ENCODE data around the gene TRAF3. TPM values are rescaled to one million over a fixed set of nuclear protein-coding genes. Genes with fewer than 3 reads are reported as not detected.

Gene TRAF3
- total and polyA plus RNA-seq, 4 donors: 19.8 to 46.3 (median 41.9) TPM

DNA sequence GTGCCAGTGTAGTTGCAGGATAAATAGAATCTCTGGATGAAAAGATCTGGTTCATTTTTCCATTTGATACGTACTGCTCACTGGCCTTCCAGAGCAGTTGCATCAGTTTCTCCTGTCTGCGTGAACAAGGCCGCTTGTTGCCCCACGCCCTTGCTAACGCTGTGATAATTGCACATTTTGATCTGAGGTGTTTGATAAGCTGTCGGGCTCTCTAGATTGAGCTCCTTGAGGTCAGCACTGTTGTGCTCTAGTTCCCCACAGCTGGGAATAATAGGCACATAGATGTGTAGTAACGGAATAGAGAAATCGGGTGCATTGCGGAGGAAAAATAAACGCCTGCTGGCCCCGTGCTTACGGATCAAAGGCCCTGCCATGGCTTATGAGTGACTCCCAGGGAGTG lies 42.8 kb upstream of the TRAF3 start:
- H3K27ac ChIP-seq (ENCODE audit: low read depth, low read length): no peak overlapping the region
- H3K27me3 ChIP-seq (ENCODE audit: control insufficient read depth, insufficient read depth, low read length): no peaks in the 10 kb centered on the region
- peaks cover 8% of the 10 kb centered on the region for H3K4me1 ChIP-seq (ENCODE audit: control insufficient read depth, insufficient read depth, low read length)
- no peaks in the 10 kb centered on the region for H3K9me3 ChIP-seq (ENCODE audit: control insufficient read depth, insufficient read depth, low read length)
- no peak overlapping the region for H3K4me3 ChIP-seq (ENCODE audit: low read depth, low read length)
- peaks cover 32% of the 10 kb centered on the region for H3K36me3 ChIP-seq (ENCODE audit: control insufficient read depth, insufficient read depth, low read length)
- no peak for DNase-seq (ENCODE audit: low read depth in 4 of 6, low spot score in 6 of 6)
- 86% methylated on average over 12 of the region's 12 CpGs for WGBS (ENCODE audit: insufficient coverage)

DNA sequence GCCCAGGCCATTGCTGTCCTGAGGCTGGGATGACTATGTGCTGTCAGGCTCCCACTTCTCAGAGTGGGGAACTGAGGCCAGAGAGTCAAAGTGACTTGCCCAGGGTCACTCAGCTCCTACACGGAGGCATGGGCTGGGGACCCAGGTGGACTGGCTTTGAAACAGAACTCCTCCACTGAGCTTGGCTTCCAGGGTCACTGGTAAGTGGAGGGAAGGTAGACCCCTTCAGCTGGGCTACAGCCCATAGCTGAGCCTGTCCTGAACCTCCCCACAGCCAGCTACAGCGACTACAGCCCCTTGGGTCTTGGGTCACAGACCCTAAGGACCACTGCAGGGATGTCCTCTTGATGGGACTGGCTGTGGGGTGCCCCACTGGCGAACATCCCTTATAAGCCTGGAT lies 40.3 kb upstream of the TRAF3 start:
- 100% methylated on average over 2 of the region's 3 CpGs for WGBS (ENCODE audit: insufficient coverage)
- Histone ChIP-seq H3K9me3 (ENCODE audit: control insufficient read depth, insufficient read depth, low read length) (peaks cover 2% of the 10 kb centered on the region), H3K27ac (ENCODE audit: low read depth, low read length) (no peak overlapping the region), H3K27me3 (ENCODE audit: control insufficient read depth, insufficient read depth, low read length) (no peaks in the 10 kb centered on the region), H3K4me3 (ENCODE audit: low read depth, low read length) (no peak overlapping the region), H3K36me3 (ENCODE audit: control insufficient read depth, insufficient read depth, low read length) (peaks cover 25% of the 10 kb centered on the region), H3K4me1 (ENCODE audit: control insufficient read depth, insufficient read depth, low read length) (peaks cover 4% of the 10 kb centered on the region)
- no peak for DNase-seq (ENCODE audit: low read depth in 4 of 6, low spot score in 6 of 6)

DNA sequence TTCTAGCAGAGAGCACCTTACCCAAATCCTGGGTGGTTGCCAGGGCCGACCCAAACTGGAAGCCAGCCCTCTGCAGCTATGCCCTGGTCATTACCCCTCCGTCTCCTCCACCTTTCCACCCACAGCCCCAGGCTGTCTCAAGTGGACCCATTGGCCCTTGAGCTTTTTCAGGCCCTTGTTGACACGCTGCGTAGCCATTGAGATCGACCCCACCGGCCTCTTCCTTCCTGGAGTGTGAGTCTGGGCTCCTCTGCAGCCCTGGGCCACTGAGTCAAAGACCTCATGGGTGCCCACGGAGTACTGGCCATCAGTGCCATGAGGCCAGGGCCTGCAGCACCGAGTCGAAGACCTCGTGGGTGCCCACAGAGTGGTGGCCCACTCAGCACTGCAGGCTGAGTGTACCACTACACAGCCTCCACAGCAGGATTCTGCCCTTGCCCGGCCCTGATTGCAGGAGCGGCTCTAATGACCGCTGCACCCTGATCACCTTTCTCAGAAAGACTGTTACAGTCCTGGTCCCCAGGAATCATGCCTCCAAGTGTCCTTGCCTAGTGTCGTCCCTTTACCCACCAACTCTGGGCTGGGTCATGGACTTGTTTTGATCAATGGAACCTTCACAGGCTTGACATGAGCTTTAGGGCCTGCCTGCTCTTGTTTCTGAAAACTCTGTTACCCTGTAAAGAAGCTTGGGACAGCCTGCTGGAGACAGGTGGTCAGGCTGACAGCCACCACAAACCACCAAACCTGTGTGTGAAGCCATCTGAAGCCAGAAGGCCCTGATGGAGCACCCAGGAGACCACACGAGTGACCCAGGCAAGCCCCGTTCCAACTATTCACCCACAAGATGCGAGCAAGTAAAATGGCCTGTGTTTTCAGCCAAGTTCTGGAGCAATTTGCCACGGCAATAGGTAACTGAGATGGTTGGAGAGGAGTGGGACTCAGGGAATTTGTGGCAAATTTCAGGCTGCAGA lies 39.6 kb upstream of the TRAF3 start:
- DNase-seq (ENCODE audit: low read depth in 4 of 6, low spot score in 6 of 6): no peak
- H3K4me3 ChIP-seq (ENCODE audit: low read depth, low read length): no peak overlapping the region
- no peaks in the 10 kb centered on the region for H3K27me3 ChIP-seq (ENCODE audit: control insufficient read depth, insufficient read depth, low read length)
- no peaks in the 10 kb centered on the region for H3K4me1 ChIP-seq (ENCODE audit: control insufficient read depth, insufficient read depth, low read length)
- no peak overlapping the region for H3K27ac ChIP-seq (ENCODE audit: low read depth, low read length)
- peaks cover 3% of the 10 kb centered on the region for H3K9me3 ChIP-seq (ENCODE audit: control insufficient read depth, insufficient read depth, low read length)
- WGBS (ENCODE audit: insufficient coverage): 95% methylated on average over 17 of the region's 18 CpGs
- peaks cover 20% of the 10 kb centered on the region for H3K36me3 ChIP-seq (ENCODE audit: control insufficient read depth, insufficient read depth, low read length)

DNA sequence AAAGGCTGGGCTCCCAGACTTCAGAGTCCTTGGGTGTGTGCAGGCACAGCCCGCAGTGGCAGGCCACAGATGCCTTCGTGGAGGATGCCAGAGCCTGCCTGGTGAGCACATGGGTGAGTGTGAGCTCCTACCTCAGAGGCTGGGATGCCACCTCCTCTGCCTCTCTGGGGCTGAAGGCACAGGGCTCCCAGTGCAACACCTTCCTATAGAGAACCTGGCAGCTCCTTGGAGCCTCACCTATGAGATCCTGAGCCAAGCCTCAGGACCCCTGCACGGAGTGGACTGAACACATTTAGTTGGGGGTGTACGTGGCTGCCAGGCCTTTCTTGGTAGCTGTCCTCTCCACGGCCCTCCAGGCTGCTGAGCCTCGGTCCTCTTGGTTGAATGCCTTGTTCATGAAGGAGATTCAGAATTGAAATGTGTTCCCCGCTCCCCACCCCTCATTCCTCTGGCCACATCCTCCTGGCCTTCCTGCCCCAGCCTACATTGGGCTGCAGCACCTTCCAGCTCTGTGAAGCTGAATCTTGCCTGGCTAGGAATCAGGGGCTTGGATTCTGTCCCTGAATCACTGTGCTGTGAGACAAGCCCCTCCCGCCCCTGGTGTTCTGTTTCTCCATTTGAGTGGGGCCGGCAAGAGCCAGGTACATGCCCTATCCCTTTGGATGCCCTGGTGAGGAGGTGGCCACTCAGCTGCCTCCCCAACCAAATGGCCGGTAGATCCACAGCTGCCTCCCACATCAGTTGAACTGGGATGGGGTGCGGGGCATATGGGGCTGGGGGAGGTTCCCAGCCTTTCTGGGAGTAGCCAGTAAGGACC lies 38.7 kb upstream of the TRAF3 start:
- peaks cover 12% of the 10 kb centered on the region for H3K36me3 ChIP-seq (ENCODE audit: control insufficient read depth, insufficient read depth, low read length)
- WGBS (ENCODE audit: insufficient coverage): 94% methylated on average over 9 of the region's 11 CpGs
- no peak overlapping the region for H3K27ac ChIP-seq (ENCODE audit: low read depth, low read length)
- no peak for DNase-seq (ENCODE audit: low read depth in 4 of 6, low spot score in 6 of 6)
- peaks cover 3% of the 10 kb centered on the region for H3K9me3 ChIP-seq (ENCODE audit: control insufficient read depth, insufficient read depth, low read length)
- no peaks in the 10 kb centered on the region for H3K27me3 ChIP-seq (ENCODE audit: control insufficient read depth, insufficient read depth, low read length)
- H3K4me3 ChIP-seq (ENCODE audit: low read depth, low read length): no peak overlapping the region
- H3K4me1 ChIP-seq (ENCODE audit: control insufficient read depth, insufficient read depth, low read length): no peaks in the 10 kb centered on the region

DNA sequence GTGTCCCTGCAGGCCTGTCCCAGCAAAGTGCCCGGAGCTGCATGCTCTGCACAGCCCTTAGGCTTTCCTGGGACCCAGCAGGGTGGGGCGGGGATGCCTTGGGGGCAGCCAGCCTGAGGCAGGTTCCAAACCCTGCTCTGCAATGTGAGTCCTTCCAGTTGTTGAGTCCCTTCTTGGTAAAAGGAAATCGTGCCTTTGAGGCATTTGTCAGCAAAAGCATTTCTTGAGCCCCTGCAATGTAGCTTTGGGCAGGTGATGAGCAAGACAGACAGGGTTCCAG lies 38.1 kb upstream of the TRAF3 start:
- no peaks in the 10 kb centered on the region for H3K27me3 ChIP-seq (ENCODE audit: control insufficient read depth, insufficient read depth, low read length)
- no peak for DNase-seq (ENCODE audit: low read depth in 4 of 6, low spot score in 6 of 6)
- no peaks in the 10 kb centered on the region for H3K4me1 ChIP-seq (ENCODE audit: control insufficient read depth, insufficient read depth, low read length)
- 78% methylated on average over 3 of the region's 3 CpGs for whole genome bisulfite sequencing (ENCODE audit: insufficient coverage)
- no peak overlapping the region for H3K27ac ChIP-seq (ENCODE audit: low read depth, low read length)
- peaks cover 3% of the 10 kb centered on the region for H3K9me3 ChIP-seq (ENCODE audit: control insufficient read depth, insufficient read depth, low read length)
- H3K36me3 ChIP-seq (ENCODE audit: control insufficient read depth, insufficient read depth, low read length): peaks cover 12% of the 10 kb centered on the region
- H3K4me3 ChIP-seq (ENCODE audit: low read depth, low read length): no peak overlapping the region

DNA sequence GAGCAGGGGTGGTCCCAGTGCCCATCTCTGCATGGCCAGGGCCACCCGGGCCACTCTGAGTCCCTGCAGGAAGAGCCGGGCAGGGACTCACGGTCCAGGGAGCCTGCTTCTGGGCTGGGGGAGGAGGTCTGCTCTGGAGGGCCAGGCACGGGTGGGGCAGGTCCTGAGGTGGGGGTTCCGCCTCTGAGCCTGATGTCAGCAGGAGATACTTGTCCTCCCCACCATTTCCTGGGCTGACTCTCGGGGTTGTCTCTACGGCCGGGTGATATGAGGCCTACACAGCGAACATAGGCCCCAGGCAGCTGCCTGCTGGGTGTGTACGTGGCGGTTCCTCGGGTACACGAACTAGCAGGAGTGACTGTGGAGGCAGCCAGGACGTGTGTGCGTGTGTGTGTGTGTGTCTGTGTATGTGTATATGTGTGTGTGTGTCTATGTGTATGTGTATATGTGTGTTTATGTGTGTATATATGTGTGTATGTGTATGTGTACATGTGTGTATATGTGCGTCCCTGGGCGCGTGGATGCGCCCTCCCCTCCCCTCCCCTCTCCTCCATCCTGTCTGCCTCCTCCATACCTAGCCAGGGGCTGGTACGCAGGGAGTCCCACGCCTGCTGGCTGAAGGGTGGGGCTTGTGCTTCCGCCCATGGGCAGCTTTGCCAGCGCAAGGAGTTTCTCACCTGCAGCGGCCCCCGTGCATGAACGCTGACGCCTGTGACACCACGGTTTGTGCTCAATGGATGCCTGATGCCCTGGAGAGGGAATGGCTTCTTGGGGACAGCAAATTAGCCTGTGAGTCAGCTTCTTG lies 30.4 kb upstream of the TRAF3 start:
- Histone ChIP-seq H3K9me3 (ENCODE audit: control insufficient read depth, insufficient read depth, low read length) (peaks cover 2% of the 10 kb centered on the region), H3K36me3 (ENCODE audit: control insufficient read depth, insufficient read depth, low read length) (peaks cover 11% of the 10 kb centered on the region), H3K4me1 (ENCODE audit: control insufficient read depth, insufficient read depth, low read length) (peaks cover 17% of the 10 kb centered on the region), H3K27ac (ENCODE audit: low read depth, low read length) (no peak overlapping the region), H3K27me3 (ENCODE audit: control insufficient read depth, insufficient read depth, low read length) (no peaks in the 10 kb centered on the region), H3K4me3 (ENCODE audit: low read depth, low read length) (no peak overlapping the region)
- 86% methylated on average over 21 of the region's 28 CpGs for WGBS (ENCODE audit: insufficient coverage)
- no peak for DNase-seq (ENCODE audit: low read depth in 4 of 6, low spot score in 6 of 6)

DNA sequence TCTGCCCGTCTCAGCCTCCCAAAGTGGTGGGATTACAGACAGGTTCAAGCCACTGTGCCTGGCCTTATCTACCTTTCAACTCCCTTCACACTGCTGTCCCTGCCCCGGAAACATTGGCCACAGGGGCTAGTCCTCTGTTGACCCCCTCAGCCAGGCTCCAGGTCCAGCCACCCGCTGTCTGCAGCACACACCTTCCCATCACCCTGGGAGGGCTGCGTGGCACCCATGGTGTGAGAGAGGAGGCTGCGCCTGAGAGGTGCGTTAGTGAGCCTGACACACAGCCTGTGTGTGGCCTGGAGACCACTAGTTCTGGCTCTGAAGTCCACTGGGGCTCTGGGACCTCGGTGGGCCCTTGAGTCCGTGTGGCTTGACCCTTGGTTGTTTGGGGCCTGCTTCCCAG lies 28.4 kb upstream of the TRAF3 start:
- Histone ChIP-seq H3K36me3 (ENCODE audit: control insufficient read depth, insufficient read depth, low read length) (peaks cover 13% of the 10 kb centered on the region), H3K9me3 (ENCODE audit: control insufficient read depth, insufficient read depth, low read length) (no peaks in the 10 kb centered on the region), H3K4me1 (ENCODE audit: control insufficient read depth, insufficient read depth, low read length) (peaks cover 17% of the 10 kb centered on the region), H3K4me3 (ENCODE audit: low read depth, low read length) (no peak overlapping the region), H3K27ac (ENCODE audit: low read depth, low read length) (no peak overlapping the region), H3K27me3 (ENCODE audit: control insufficient read depth, insufficient read depth, low read length) (no peaks in the 10 kb centered on the region)
- 95% methylated on average over 6 of the region's 8 CpGs for WGBS (ENCODE audit: insufficient coverage)
- no peak for DNase-seq (ENCODE audit: low read depth in 4 of 6, low spot score in 6 of 6)

DNA sequence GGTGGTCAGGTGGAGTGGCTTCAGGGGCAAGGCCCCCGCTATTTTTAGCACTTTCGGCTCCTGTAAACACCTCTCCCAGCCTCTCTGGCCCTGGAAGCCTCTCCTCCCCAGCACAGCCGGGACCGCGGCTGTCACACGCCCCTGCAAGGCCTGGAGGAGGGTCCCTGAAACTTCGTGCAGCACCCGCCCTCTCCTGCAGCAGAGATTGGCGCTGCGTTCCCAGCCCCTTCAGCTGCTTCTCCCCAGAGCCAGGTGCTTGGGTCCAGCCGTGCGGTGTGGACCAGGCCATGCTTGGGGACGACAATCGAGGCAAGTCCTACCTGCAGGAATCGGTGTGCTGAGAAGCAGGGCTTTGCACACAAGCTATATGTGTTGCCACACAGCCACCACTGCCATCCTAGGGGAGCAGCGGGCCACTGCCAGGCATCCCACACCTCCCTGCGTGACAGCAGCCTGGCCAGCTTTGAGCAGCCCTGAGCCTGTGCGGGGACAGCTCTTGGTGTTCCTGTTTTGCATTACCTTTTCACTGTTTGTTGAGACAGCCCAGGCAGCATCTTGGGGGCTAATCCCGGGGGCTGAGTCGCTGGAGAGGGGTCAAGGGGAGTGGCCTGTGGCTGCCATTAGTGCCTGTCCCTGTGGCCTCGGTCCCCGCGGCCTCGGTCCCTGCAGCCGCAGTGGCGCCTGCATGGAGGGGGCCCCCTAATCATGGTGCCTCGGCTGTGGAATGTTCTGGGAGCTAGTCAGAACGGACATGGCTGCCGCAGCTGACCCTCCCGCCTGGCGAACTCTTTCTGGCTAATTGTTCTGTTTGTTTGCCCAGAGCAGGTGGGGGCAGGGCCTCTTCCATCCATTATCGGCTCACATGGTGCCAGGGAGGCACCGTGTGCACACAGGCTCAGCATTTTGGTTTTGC lies 27.6 kb upstream of the TRAF3 start:
- Histone ChIP-seq H3K4me3 (ENCODE audit: low read depth, low read length) (no peak overlapping the region), H3K27me3 (ENCODE audit: control insufficient read depth, insufficient read depth, low read length) (no peaks in the 10 kb centered on the region), H3K36me3 (ENCODE audit: control insufficient read depth, insufficient read depth, low read length) (peaks cover 13% of the 10 kb centered on the region), H3K27ac (ENCODE audit: low read depth, low read length) (no peak overlapping the region), H3K4me1 (ENCODE audit: control insufficient read depth, insufficient read depth, low read length) (peaks cover 17% of the 10 kb centered on the region), H3K9me3 (ENCODE audit: control insufficient read depth, insufficient read depth, low read length) (no peaks in the 10 kb centered on the region)
- 62% methylated on average over 33 of the region's 33 CpGs for WGBS (ENCODE audit: insufficient coverage)
- peak in 1 of 6 donors; percentile 58 for DNase-seq (ENCODE audit: low read depth in 4 of 6, low spot score in 6 of 6)
